ENCODE data around the gene ZNF778.
"Not testable (repeated sequence)": the region's sequence is repeated elsewhere in the genome, so short reads cannot be mapped to it uniquely, and the experiment has no call there.

The ZNF778 gene

DNA sequence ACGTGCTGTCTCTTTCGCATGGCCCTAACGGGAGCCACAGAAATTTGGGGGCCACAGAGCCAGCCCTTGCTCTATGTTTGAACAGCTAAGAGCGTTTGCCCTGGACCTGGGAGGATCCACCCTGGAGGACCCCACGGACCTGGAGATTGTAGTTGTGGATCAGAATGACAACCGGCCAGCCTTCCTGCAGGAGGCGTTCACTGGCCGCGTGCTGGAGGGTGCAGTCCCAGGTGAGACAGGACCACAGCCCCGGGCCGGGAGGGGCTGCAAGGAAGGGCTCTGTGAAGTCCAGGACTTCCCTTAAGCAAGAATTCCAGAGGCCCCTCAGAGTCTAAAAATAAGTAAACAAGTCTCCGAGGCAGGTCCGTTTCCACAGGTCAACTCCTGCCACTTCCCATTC is 34.0 kb upstream of the ZNF778 start:
- TF ChIP-seq, protein P1, sequence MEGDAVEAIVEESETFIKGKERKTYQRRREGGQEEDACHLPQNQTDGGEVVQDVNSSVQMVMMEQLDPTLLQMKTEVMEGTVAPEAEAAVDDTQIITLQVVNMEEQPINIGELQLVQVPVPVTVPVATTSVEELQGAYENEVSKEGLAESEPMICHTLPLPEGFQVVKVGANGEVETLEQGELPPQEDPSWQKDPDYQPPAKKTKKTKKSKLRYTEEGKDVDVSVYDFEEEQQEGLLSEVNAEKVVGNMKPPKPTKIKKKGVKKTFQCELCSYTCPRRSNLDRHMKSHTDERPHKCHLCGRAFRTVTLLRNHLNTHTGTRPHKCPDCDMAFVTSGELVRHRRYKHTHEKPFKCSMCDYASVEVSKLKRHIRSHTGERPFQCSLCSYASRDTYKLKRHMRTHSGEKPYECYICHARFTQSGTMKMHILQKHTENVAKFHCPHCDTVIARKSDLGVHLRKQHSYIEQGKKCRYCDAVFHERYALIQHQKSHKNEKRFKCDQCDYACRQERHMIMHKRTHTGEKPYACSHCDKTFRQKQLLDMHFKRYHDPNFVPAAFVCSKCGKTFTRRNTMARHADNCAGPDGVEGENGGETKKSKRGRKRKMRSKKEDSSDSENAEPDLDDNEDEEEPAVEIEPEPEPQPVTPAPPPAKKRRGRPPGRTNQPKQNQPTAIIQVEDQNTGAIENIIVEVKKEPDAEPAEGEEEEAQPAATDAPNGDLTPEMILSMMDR (IDR thresholded peaks at IDR 0.05; ENCODE audit: poor library complexity, severe bottlenecking): no peak
- Histone ChIP-seq H3K36me3 (ENCODE audit: low read depth) (no peaks in the 10 kb centered on the region), H3K27ac (ENCODE audit: poor library complexity, severe bottlenecking) (no peak overlapping the region), H3K4me1 (ENCODE audit: insufficient read depth, poor library complexity, severe bottlenecking) (no peaks in the 10 kb centered on the region), H3K4me3 (ENCODE audit: severe bottlenecking) (no peak overlapping the region), H3K9me3 (ENCODE audit: severe bottlenecking) (no peaks in the 10 kb centered on the region), H3K27me3 (ENCODE audit: insufficient read depth, poor library complexity, severe bottlenecking) (no peaks in the 10 kb centered on the region)
- DNase-seq (ENCODE audit: low spot score) (no peak), ATAC-seq (ENCODE audit: low read depth) (no peak)

DNA sequence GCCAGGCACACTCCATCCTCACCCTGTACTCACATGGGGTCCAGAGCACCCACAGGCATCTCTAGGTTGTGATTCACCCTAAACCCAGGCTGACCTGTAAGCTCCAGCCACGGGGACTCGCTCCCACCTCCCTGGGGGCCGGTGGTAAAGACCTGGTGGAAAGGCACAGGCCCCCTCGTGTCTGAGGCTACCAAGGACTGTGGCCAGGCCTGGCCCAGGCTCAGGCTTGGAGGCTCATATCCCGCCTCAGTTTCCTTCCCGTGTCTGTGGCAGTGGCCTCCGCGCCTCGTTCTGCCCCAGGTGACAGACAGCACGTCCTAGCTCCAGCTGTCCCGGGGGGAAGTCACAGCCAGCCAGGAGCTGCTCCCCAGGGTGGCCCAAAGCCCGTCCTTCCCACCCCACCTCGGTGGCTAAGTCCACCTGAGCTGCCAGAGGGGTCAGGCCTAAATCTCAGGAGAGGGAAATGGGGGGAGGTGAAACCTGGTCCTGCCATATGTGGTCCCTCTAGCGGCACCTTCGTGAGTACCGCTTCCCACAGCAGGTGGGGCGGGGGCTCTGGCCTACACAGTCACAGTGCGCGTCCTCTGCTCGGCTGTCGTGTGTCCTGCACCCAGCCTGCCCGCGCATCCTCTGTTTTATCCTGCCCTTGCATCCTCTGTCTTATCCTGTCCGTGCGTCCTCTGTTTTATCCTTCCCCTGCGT is 33.4 kb upstream of the ZNF778 start:
- TF ChIP-seq, protein P1 (IDR thresholded peaks at IDR 0.05; ENCODE audit: poor library complexity, severe bottlenecking): no peak
- DNase-seq (ENCODE audit: low spot score) (no peak), ATAC-seq (ENCODE audit: low read depth) (no peak)
- Histone ChIP-seq H3K27me3 (ENCODE audit: insufficient read depth, poor library complexity, severe bottlenecking) (no peaks in the 10 kb centered on the region), H3K4me3 (ENCODE audit: severe bottlenecking) (no peak overlapping the region), H3K9me3 (ENCODE audit: severe bottlenecking) (no peaks in the 10 kb centered on the region), H3K27ac (ENCODE audit: poor library complexity, severe bottlenecking) (no peak overlapping the region), H3K4me1 (ENCODE audit: insufficient read depth, poor library complexity, severe bottlenecking) (no peaks in the 10 kb centered on the region), H3K36me3 (ENCODE audit: low read depth) (no peaks in the 10 kb centered on the region)

DNA sequence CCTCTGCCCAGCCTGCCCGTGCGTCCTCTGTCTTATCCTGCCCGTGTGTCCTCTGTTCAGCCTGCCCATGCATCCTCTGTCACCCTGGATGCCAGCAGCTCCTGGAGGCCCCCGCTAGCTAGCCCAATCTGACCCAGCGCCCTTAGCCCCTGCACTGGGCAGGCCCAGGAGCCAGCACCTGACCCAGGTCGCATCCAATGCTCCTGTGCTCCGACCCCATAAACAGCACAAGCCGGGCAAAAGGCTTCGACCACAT is 32.9 kb upstream of the ZNF778 start:
- Histone ChIP-seq H3K27ac (ENCODE audit: poor library complexity, severe bottlenecking) (no peak overlapping the region), H3K27me3 (ENCODE audit: insufficient read depth, poor library complexity, severe bottlenecking) (no peaks in the 10 kb centered on the region), H3K36me3 (ENCODE audit: low read depth) (no peaks in the 10 kb centered on the region), H3K4me3 (ENCODE audit: severe bottlenecking) (no peak overlapping the region), H3K4me1 (ENCODE audit: insufficient read depth, poor library complexity, severe bottlenecking) (no peaks in the 10 kb centered on the region), H3K9me3 (ENCODE audit: severe bottlenecking) (no peaks in the 10 kb centered on the region)
- TF ChIP-seq, protein P1 (IDR thresholded peaks at IDR 0.05; ENCODE audit: poor library complexity, severe bottlenecking): no peak
- ATAC-seq (ENCODE audit: low read depth): no peak
- no peak for DNase-seq (ENCODE audit: low spot score)

DNA sequence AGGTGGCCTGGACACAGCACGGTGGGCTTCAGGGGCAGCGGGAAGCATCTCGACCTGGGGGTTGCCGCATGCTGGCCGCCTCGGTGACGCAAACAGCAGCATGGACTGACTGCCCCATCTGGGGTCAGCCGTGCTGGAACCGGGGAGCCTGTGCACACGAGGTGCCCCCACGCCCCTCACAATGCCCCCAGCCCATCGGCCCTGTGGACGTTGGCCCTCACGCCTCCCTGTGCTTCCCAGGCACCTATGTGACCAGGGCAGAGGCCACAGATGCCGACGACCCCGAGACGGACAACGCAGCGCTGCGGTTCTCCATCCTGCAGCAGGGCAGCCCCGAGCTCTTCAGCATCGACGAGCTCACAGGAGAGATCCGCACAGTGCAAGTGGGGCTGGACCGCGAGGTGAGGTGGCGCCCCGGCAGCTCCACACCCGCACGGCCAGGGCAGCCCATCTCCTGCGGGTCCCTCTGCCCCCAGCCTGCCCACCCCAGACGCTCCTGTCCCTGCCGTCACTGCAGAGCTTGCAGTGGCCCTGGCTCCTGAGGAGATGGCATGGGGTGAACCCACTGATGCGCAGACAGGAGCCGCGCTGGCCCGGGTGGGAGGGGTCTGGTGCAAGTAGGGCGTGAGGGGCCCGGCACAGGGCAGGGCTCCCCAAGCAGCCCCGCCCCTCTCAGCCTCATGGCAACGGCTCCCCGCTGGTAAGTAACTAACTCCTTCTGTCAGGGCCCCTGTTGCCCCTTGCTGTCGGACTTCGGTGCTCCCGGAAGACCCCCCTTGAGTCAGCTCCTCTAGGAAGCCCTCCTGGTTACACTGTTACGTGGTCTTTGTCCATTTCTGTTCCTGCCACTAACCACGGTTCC is 32.3 kb upstream of the ZNF778 start:
- peak; percentile 53 for ATAC-seq (ENCODE audit: low read depth)
- no peaks in the 10 kb centered on the region for H3K27me3 ChIP-seq (ENCODE audit: insufficient read depth, poor library complexity, severe bottlenecking)
- DNase-seq (ENCODE audit: low spot score): no peak
- H3K36me3 ChIP-seq (ENCODE audit: low read depth): no peaks in the 10 kb centered on the region
- H3K27ac ChIP-seq (ENCODE audit: poor library complexity, severe bottlenecking): no peak overlapping the region
- H3K9me3 ChIP-seq (ENCODE audit: severe bottlenecking): no peaks in the 10 kb centered on the region
- TF ChIP-seq, protein P1 (IDR thresholded peaks at IDR 0.05; ENCODE audit: poor library complexity, severe bottlenecking): no peak
- H3K4me3 ChIP-seq (ENCODE audit: severe bottlenecking): no peak overlapping the region
- no peaks in the 10 kb centered on the region for H3K4me1 ChIP-seq (ENCODE audit: insufficient read depth, poor library complexity, severe bottlenecking)

DNA sequence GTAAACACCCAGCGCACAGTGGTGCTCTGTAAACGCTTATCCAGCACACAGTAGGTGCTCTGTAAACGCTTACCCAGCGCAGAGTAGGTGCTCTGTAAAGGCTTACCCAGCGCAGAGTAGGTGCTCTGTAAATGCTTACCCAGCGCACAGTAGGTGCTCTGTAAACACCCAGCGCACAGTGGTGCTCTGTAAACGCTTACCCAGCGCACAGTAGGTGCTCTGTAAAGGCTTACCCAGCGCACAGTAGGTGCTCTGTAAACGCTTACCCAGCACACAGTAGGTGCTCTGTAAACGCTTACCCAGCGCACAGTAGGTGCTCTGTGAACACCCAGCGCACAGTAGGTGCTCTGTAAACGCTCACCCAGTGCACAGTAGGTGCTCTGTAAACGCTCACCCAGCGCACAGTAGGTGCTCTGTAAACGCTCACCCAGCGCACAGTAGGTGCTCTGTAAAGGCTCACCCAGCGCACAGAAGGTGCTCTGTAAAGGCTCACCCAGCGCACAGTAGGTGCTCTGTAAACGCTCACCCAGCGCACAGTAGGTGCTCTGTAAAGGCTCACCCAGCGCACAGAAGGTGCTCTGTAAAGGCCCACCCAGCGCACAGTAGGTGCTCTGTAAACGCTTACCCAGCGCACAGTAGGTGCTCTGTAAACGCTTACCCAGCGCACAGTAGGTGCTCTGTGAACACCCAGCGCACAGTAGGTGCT is 31.5 kb upstream of the ZNF778 start:
- not testable (repeated sequence) for H3K27me3 ChIP-seq (ENCODE audit: insufficient read depth, poor library complexity, severe bottlenecking); ATAC-seq (ENCODE audit: low read depth)

DNA sequence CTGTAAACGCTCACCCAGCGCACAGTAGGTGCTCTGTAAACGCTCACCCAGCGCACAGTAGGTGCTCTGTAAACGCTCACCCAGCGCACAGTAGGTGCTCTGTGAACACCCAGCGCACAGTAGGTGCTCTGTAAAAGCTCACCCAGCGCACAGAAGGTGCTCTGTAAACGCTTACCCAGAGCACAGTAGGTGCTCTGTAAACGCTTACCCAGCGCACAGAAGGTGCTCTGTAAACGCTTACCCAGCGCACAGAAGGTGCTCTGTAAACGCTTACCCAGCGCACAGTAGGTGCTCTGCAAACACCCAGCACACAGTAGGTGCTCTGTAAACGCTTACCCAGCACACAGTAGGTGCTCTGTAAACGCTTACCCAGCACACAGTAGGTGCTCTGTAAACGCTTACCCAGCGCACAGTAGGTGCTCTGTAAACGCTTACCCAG is 30.9 kb upstream of the ZNF778 start:
- not testable (repeated sequence) for H3K9me3 ChIP-seq (ENCODE audit: severe bottlenecking); H3K4me3 ChIP-seq (ENCODE audit: severe bottlenecking); H3K27ac ChIP-seq (ENCODE audit: poor library complexity, severe bottlenecking); ATAC-seq (ENCODE audit: low read depth); DNase-seq (ENCODE audit: low spot score); H3K27me3 ChIP-seq (ENCODE audit: insufficient read depth, poor library complexity, severe bottlenecking); H3K4me1 ChIP-seq (ENCODE audit: insufficient read depth, poor library complexity, severe bottlenecking); H3K36me3 ChIP-seq (ENCODE audit: low read depth)

More for the DNA sequence above, 31.5 kb upstream of the ZNF778 start:
- H3K4me1 ChIP-seq (ENCODE audit: insufficient read depth, poor library complexity, severe bottlenecking); H3K27ac ChIP-seq (ENCODE audit: poor library complexity, severe bottlenecking); DNase-seq (ENCODE audit: low spot score); H3K9me3 ChIP-seq (ENCODE audit: severe bottlenecking); H3K36me3 ChIP-seq (ENCODE audit: low read depth); H3K4me3 ChIP-seq (ENCODE audit: severe bottlenecking): not testable (repeated sequence)
